Stimulated activated CD4-positive, alpha-beta T cell treated with anti-CD3 and anti-CD28 coated beads, Interleukin-1b, Interleukin-23, amount 100 ng/mL, for 48 hours (primary cell): ENCODE measurements around the gene TMEM205.
"Not testable (repeated sequence)": the region's sequence is repeated elsewhere in the genome, so short reads cannot be mapped to it uniquely, and the experiment has no call there.

ENCODE experiments used
- DNase-seq: peaks from one replicate; pipeline ENCODE4 v3.0.0-alpha.2; 2020

TMEM205 gene

DNA sequence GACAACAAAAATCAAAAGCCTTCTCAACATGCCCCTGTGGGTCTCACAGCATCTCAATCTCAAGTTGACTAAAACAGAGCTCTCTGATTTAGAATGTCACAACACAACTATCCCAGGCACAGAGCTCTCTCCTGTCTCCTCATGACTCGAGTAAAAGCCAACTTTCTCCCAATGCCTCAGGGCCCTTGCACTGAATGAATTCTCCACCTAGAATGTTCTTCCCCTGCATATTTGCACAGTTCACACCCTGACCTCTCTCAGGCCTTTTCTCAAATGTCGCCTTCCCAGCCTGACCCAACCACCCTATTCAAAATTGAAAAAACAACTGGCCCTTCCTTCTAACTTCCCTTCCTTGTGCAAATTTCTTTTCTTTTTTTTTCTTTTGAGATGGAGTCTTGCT lies 24.7 kb upstream of the TMEM205 start:
- DNase-seq, result no peak

DNA sequence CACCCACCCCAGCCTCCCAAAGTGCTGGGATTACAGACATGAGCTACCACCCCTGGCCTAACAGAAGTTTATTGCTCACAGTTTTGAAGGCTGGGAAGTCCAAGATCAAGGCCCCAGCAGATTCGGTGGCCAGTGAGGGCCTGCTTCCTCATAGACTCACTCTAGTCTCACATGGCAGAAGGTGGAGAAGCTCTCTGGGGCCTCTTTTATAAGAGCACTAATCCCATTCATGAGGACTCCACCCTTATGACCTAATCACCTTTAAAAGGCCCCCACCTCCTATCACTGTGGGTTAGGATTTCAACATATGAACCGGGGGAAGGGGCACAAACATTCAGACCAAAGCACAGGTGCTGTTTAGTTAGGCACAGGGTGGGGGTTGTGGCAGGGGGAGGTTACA lies 21.5 kb upstream of the TMEM205 start:
- DNase-seq, result no peak

DNA sequence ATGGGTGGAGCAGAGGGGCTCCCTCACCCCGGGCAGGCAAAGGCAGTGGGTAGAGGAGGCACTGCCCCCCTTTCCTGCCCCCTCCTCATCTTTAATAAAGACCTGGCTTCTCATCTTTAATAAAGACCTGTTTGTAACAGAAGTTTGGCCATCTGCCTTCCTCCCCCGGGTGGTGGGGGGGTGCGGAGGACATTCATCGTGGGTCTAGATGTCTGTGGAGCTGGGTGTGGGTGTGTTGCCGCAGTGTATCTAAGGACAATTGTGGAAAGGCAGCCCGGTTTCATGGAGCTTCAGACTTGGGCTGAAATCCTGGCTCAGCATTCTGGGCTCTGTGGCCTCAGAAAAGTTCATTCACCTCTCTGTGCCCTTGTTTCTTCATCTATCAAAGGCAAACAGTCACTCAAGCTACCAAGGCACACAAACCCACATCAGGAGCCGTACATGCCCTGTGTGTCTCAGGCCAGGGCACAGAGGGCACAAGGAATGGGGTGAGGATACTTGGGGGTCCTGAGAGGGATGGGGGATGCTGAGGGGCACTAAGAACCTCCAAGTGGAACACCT lies 19.6 kb upstream of the TMEM205 start:
- no peak for DNase-seq

DNA sequence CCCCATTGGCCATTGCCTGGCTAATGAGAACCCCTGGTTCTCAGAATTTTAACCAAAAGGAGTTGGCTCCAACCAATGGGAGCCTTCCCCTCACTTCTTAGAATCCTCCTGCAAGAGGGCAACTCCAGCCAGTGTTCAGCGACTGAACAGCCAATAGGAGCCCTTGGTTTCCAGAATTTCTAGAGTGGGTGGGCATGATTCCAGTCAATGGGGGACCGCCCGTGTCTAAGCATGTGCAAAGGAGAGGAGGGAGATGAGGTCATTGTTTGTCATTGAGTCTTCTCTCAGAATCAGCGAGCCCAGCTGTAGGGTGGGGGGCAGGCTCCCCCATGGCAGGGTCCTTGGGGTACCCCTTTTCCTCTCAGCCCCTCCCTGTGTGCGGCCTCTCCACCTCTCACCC lies 18.9 kb upstream of the TMEM205 start:
- DNase-seq, result no peak

DNA sequence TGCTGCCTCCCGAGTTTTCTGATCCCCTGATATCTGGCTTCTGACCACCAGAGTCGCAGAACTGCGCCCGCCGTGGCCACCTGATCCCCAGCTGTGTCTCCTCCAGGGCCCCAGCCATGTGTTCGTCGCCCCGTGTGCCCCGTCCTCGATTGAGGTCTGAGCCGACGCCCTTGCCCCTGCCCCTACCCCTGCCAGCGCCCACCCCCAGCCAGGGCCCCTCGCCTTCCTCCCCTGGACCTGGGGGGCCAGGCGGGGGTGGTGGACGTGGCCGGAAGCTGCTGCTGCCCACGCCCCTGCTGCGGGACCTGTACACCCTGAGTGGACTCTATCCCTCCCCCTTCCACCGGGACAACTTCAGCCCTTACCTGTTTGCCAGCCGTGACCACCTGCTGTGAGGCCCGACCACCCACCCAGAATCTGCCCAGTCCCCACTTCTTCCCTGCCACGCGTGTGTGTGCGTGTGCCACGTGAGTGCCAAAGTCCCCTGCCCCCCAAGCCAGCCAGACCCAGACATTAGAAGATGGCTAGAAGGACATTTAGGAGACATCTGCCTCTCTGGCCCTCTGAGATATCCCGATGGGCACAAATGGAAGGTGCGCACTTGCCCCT lies 18.3 kb upstream of the TMEM205 start:
- no peak for DNase-seq

DNA sequence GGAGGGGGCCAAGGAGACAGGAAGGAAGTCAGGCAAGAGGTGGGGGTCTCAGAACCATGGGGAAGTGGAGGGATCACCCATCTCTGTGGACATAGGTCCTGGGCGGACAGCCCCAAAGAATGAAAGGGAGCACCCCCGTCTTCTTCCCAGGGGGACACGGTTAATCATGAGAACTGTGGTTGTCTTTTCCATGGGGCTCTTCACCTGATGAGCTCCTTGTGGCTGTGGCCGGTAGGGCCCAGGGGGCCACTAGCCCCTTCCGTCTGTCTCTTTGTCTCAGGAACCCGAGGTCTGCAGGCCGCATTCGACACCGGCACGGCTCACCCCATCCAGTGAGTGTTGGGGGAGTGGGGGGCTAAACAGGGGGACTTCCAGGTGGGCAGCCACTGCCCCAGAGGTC lies 17.8 kb upstream of the TMEM205 start:
- DNase-seq, result no peak

DNA sequence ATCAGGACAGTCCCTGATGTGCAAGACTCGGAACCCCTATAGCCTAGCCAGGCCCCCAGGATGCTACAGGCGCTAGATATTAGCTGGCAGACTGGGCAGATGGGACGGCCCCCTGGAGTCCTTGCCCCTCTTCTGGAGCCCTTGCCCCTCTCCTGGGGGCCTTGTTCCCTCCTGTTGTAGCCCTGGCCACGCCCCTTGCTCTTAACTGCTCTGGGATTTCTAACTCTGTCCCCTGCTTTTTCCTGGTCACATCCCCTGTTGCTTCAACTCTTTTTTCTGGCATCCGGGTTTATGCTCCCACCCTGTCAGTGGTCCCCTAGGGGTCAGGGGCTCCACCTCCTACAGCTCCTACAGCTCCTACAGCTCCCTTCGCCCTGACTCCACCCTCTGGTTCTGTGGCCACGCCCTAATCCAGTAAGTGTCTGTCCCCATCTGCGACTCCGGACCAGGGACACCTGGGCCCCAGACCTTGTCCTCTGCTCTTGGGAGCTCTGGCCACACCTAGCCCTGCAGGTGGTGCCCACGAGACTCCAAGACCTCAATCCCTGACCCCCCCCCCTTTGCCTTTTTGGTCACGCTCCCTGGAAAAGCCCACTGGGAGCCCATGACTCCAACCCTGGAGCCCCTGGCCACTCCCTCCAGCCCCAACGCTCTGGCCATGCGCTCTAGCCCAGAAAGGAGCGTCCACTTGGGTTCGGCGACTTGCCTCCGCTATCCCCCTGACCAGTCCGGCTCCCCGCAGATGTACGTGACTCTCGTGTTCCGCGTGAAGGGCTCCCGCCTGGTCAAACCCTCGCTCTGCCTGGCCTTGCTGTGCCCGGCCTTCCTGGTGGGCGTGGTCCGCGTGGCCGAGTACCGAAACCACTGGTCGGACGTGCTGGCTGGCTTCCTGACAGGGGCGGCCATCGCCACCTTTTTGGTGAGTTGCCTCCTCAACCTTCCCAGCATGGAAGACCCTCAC lies 16.0 kb upstream of the TMEM205 start:
- DNase-seq, result no peak

DNA sequence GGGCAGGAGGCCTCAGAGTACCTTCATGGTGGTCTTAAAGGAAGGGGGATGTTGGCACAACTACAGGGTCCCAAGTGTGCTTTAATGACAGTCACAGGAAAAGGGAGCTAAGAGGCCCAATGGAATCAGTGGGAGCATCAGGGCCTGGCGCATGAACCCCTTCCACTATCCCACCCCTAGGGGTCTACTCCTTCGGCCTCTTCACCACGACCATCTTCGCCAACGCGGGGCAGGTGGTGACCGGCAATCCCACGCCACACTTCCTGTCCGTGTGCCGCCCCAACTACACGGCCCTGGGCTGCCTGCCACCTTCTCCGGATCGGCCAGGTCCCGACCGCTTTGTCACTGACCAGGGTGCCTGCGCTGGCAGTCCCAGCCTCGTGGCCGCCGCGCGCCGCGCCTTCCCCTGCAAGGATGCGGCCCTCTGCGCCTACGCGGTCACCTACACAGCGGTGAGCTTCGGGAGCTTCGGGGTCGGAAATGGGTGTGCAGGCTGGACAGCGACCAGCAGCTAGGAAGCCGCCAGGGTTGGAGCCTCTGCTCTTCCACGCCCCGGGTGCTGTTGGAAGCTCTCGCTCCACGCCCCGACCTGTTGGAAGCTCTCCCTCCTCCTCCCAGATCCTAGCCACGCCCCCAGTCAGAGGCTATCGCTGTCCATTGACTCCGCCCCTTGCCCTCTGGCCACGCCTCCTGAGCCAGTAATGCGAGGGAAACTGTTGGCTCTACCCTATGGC lies 15.1 kb upstream of the TMEM205 start:
- DNase-seq, result no peak

DNA sequence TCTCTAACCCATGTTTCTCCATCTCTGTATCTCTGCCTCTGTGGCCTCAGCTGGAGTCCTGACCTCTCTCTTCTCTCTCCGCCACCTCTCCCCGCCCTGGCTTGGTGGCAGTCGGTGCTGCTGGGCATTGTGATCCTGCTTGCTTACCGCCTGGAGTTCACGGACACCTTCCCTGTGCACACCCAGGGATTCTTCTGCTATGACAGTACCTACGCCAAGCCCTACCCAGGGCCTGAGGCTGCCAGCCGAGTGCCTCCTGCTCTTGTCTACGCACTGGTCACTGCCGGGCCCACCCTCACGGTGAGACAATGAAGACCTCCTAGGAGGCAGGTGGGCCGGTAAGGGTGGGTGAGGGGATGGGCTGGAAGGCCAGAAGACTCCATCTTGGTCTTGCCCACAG lies 13.4 kb upstream of the TMEM205 start:
- no peak for DNase-seq

DNA sequence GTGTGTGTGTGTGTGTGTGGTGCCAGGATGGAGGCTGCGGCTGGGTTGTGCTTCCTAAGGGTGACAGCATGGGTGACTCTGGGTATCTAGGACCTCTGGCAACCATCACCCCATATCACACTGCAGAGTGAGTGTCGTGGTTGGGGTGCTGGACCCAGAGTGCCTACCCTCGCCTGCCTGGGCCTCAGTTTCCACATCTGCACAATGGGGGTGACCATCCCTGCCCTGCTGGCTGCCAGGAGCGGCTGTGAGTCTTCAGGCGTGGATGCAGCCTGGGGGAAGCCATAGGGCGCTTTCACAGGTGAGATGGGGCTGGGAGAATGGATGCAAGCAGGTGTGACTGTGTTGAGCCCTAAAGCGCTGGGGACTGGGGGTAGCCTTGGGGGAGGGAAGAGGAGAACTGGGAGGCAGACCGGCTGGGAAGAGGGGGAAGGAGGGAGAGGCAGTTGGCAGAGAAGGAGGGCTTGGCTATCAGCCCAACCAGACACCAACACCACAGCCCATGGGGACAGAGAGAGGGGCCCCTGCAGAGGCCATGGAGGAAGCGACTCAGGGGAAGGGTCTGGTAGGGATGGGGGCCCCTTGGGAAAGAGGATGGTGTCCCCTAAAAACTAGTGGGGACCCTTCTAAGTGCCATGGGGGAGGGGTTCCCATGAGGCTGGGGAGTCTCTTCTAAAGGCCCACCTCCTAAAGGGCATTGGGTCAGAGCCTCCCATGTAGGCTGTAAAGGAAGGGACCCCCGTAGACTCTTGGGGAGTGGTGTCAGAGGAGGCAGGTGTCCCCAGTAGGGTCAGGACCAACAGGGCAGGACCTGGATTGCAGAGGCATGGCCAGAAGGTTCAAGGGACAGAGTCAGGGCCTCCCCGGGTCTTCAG lies 10.8 kb upstream of the TMEM205 start:
- DNase-seq, result no peak

DNA sequence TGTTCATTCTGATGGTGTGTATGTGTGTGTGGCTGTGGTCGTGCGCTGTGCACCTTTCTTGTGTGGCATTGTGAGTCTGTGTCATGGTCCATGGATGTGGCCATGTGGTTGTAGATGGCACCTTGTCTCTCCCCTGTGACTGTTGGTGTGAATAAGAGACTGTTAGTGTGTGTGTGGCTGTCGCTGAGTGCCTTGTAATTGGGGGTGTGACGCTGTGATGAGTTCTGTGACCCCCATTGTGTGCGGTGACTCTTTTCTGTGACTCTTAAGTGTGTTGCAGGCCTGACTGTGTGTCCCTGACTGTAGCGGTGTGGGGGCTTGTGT lies 10.0 kb upstream of the TMEM205 start:
- no peak for DNase-seq

DNA sequence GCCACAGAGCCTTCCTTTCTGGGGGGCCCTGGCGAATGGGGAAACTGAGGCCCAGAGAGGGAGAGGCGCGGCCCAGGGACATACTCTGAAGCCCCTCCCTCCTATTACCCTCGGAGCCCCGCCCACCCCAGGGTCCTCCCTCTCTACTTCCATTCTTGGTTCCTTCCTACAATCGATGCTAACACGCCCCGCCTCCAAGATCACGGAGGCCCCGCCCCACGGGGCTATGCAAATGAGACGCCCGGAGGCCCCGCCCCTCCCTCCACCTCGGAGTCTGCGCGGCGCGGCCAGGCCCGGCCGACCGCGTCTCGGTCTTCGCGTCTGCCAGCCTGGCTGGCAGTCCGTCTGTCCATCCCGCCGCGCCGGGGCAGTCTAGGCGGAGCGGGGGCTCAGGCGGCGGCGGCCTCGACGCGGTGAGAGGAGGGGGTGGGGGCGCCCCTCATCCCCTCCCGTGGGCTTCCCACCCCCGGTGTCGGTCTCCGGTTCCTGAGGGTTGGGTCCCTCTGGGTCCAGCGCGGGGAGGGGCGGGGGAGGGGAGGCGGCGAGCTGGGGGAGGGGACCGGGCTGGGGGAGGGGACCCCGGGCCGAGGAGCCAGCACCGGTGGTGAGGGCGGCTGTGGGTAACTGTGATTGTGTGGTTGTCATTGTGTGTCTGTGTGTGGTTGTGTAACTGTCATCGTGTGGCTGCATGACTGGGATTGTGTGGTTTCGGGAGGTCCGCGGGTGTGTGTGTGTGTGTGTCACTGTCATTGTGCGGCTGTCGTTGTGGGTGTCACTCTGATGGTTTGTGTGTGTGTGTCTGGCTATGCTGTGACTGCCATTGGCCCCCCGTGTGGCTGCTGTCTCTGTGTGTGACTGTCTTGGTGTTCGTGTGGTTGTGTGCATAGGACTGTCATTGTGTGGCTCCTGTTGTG lies 9.3 kb upstream of the TMEM205 start, which contains the start of gene PLPPR2:
PLPPR2 (plus strand) TSS at position 273 of the 914 bp plus-strand sequence. CDS start 2,242 bp downstream, outside the sequence.
- peak; percentile 90 for DNase-seq

DNA sequence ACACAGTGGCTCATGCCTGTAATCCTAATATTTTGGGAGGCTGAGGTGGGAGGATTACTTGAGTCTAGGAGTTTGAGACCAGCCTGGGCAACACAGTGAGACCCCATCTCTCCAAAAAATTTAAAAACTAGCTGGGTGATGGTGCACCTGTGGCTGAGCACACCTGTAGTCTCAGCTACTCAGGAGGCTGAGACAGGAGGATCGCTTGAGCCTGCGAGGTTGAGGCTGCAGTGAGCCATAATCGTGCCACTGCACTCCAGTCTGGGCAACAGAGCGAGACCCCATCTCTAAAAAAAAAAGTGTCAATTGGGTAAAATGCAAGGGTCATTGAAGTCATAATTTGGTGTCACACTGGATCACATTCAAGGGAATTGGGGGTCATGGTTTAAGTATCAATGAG lies 8.0 kb upstream of the TMEM205 start:
- not testable (repeated sequence) for DNase-seq

DNA sequence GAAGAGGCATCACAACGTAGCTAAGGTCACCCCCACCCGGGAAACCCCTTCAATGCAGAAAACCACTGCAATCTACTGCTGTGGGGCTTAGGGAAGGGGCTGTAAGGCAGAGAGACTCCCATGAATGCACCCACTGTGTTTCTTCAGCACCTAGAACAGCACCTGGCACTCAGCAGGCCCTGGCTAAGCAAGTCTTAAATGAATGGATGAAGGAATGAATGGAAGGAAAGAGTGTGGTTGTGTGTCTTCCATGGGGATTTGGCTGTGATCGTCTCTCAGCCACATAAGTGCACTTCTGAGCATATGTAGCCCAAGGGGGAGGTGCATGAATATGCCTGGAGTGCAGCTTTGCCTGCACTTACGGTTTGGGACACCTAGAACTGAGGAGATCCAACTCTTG lies 3.1 kb upstream of the TMEM205 start:
- DNase-seq, result no peak

DNA sequence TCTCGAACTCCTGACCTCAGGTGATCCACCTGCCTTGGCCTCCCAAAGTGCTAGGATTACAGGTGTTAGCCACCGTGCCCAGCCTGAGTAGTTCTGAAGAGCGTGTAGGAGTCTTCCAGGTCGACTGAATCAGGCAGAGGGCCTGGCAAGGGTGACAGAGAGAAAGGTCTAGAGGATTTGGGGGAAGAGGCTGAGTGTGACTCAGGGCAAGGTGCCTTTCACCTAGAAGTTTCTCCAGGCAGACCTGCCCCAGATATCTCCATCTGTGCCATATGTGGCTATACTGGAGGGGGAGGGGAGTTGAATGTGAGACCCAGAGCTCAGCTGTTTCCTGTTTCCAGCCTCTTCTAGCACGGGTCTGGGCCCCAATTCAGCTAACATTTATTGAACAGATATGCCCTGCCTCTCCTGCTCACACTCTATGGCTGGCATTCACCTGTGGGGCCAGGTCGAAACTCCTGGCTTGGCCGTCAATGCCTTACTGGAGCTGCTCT lies 1.5 kb upstream of the TMEM205 start:
- DNase-seq, result no peak

DNA sequence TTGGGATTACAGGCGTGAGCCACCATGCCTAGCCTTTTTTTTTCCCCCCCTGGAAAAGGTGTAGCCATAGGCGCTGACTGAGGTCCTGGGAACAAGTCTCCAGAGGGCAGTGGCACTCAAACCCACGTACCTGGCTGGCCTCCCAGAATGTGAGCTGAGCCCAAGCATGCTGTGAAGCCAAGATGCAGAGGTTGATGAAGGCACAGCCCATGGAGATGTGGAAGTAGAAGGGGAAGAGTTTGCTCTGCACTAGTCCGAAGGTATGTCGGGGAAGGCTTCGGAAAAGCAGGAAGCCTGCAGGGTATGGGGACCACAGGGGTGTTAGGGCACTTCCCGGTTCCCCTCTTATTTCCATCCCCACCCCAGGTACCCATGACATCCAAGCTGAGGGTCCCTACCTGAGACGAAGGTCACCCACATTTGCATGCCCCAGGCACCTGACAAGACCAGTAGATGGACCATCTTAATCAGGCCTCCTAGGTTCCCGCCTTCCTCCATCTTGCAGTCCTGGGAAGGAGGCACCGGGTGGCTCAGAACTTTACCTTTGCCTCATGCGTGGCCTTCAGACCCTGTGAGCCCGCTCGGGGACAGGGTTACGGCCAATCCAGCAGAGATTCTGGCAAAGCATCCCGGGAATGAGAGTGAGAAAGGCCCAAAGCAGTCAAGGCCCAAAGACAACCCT lies 805 bp downstream of the TMEM205 start:
- no peak for DNase-seq

DNA sequence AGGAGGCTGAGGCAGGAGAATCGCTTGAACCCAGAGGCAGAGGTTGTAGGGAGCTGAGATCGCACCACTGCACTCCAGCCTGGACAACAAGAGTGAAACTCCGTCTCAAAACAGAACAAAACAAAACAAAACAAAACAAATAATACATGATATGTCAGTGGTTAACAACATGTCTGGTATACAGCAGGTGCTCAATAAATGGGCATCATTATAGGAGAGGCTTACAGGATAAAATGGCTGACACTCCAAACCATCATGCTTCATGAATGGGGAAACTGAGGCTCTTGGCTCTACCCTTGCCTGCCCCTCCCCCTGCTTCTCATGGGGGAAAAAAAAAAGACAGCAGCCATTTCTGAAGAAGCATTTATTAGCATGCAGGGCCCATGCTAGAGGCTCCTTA lies 3.6 kb downstream of the TMEM205 start:
- no peak for DNase-seq

DNA sequence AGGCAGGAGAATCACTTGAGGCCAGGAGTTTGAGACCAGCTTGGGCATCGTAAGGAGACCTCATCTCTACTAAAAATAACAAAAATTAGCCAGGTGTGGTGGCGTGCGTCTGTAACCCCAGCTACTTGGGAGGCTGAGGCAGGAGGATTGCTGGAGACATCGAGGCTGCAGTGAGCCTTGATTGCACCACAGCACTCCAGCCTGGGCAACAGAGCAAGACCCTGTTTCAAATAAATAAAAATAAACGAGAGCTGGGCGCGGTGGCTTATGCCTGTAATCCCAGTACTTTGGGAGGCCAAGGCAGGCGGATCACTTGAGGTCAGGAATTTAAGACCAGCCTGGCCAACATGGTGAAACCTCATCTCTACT lies 6.0 kb downstream of the TMEM205 start:
- DNase-seq, result not testable (repeated sequence)

DNA sequence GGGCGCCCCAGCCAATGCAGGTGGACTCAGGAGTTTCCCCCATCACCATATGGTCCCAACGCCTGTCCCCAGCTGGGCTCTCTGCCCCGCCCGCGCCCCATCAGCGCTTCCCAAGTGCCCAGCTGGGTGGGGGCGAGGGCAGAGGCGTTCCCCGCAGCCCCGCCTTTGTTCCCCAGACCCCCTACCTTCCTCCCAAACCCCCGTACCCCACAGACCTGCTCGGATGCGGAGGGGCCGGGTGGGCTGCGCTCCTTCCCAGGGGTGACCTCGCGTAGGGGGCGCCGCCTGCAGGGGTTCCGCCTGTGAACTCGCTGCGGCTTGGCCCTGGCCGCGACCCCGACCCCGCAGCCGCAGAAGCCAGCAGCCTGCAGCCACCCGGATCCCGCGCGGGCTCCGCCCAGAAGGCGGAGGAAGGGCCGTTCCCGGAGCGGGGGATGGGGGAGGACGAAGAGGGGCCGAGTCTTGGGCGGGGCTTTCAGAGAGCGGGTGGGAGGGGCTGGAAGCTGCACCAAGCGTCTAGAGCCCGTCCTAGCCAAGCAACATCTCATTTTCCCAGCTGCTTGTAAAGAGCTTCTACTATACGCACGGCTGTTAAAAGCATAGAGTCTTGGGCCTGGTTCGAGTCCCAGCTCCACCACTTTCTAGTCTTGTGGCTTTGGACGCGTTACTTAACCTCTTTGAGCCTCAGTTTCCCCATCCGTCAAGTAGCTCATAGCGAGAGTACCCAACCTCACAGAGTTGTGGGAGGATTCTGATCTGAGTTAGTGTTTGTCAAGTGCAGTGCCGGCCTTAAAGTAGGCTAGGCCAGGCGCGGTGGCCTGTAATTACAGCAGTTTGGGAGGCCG lies 6.6 kb downstream of the TMEM205 start, which contains the start of gene RAB3D:
RAB3D (minus strand) TSS at position 404 of the 845 bp plus-strand sequence. CDS start 2,258 bp downstream, outside the sequence.
- peak; percentile 86 for DNase-seq
